ENCODE results near the gene CD164L2. TPM values are rescaled to one million over a fixed set of nuclear protein-coding genes. Genes with fewer than 3 reads are reported as not detected.

CD164L2 gene
- total and polyA plus RNA-seq, 2 experiments from 2014 or later: 2.0 to 2.8 TPM

DNA sequence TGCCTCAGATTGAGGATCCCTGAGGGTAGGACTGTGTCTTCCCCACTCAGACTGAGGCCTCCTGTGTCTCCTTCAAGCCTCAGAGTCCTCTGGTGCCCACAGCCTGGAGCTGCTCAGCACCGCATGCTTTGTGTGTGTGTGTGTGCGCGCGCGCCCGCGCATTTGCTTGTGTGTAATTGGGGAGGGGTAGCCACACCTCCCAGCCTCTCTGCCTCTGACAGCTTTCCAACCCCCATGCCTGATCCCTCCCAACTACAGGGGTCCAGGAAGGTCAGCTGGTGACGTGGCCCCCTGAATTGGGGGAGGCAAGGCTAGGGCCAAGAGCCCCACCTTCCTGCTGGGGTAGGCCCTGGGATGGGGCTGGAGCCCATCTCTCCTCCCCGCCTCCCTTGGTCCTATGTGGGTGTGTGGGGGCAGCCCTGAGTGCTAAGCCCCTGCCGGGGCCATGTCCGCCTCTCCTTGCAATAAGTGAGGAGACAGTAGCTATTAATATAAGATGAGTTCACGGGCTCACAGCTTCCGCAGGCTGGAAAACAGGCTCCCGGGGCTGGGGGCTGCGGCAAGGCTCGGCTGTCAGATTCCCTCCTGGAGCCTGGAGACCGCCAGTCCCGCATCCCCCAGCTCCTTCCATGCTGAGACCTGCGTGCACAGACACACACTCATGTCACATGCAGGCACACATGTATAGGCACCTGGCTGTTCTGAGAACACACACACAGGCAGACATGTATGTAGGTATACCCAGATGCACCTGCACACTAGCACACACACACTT is 16.3 kb upstream of the CD164L2 start:
- Histone ChIP-seq H4K20me1 (replicated peaks; ENCODE audit: insufficient read depth) (no peaks in the 10 kb centered on the region), H3F3A (replicated peaks; ENCODE audit: low read depth) (peaks cover 26% of the 10 kb centered on the region), H3K79me2 (replicated peaks; ENCODE audit: insufficient read depth) (no peaks in the 10 kb centered on the region), H3K9me2 (ENCODE audit: insufficient read depth) (no peaks in the 10 kb centered on the region), H3K4me1 (ENCODE audit: insufficient read depth) (peaks cover 34% of the 10 kb centered on the region), H3K4me2 (no peak overlapping the region), H3K27ac (ENCODE audit: low read depth) (peak overlapping the region; percentile 55), H3K27me3 (ENCODE audit: insufficient read depth) (no peaks in the 10 kb centered on the region), H3K36me3 (ENCODE audit: insufficient read depth) (no peaks in the 10 kb centered on the region), H2AFZ (0 out of 2 replicates have a peak overlapping the region, but pooled peaks have one; percentile 47), H3K4me3 (no peak overlapping the region)
- peaks cover 23% of the 10 kb centered on the region for H3K27me3 Mint-ChIP-seq (ENCODE audit: insufficient read depth, low read depth, poor library complexity)
- H3K4me1 Mint-ChIP-seq: peaks cover 62% of the 10 kb centered on the region
- no peak overlapping the region for H3K4me3 Mint-ChIP-seq
- TF ChIP-seq EZH2 (IDR thresholded peaks at IDR 0.05; ENCODE audit: low read depth, unreplicated experiment) (no peak), STAT1 (IDR thresholded peaks at IDR 0.05; ENCODE audit: unreplicated experiment) (no peak), JUNB (IDR thresholded peaks at IDR 0.05; ENCODE audit: unreplicated experiment) (no peak), ZNF462 (CRISPR knock-in tag; IDR thresholded peaks at IDR 0.05) (no peak), NANOG (IDR thresholded peaks at IDR 0.05; ENCODE audit: borderline replicate concordance) (no peak), EZH2phosphoT487 (IDR thresholded peaks at IDR 0.05; ENCODE audit: unreplicated experiment) (no peak), REST (IDR thresholded peaks at IDR 0.05; ENCODE audit: unreplicated experiment) (no peak), ZNF331 (CRISPR knock-in tag; IDR thresholded peaks at IDR 0.05; ENCODE audit: low read depth) (no peak), CTCF (conservative IDR thresholded peaks at IDR 0.05; ENCODE audit: low read depth in 2 of 2) (no peak), ZNF114 (CRISPR knock-in tag; IDR thresholded peaks at IDR 0.05) (no peak), CREB1 (CRISPR knock-in tag; IDR thresholded peaks at IDR 0.05; ENCODE audit: low read depth) (no peak), POLR2AphosphoS5 (IDR thresholded peaks at IDR 0.05; ENCODE audit: low read depth) (no peak)
- TF ChIP-seq, protein P1, sequence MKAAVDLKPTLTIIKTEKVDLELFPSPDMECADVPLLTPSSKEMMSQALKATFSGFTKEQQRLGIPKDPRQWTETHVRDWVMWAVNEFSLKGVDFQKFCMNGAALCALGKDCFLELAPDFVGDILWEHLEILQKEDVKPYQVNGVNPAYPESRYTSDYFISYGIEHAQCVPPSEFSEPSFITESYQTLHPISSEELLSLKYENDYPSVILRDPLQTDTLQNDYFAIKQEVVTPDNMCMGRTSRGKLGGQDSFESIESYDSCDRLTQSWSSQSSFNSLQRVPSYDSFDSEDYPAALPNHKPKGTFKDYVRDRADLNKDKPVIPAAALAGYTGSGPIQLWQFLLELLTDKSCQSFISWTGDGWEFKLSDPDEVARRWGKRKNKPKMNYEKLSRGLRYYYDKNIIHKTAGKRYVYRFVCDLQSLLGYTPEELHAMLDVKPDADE (IDR thresholded peaks at IDR 0.05): no peak
- H3K36me3 Mint-ChIP-seq (ENCODE audit: low read depth): peaks cover 7% of the 10 kb centered on the region; the same call in 1 of the 3 replicates
- no peaks in the 10 kb centered on the region for H3K9me3 Mint-ChIP-seq
- ATAC-seq (no peak), DNase-seq (ENCODE audit: low spot score) (no peak)
- H3K27ac Mint-ChIP-seq: no peak overlapping the region

Measured in GM23338 (cell line).